CD14-positive monocyte (primary cell): ENCODE data around the gene EPHA6. TPM values are rescaled to one million over a fixed set of nuclear protein-coding genes. Genes with fewer than 3 reads are reported as not detected.

Experiments
- DNase-seq, 3 donors: peaks; one replicate each; pipeline ENCODE4 v3.0.0-alpha.2; 2011 to 2022
- H2AFZ ChIP-seq: 2 replicates; pipeline ENCODE4 v1.6.0; 2012; ENCODE audit warnings: mild to moderate bottlenecking, low read depth, low read length, inconsistent platforms; ENCODE audit not compliant: insufficient read depth, poor library complexity, severe bottlenecking
- H3K27ac ChIP-seq, 2 donors: 1 replicate in 1 of 2; 2 replicates in 1 of 2; pipeline ENCODE4 v1.5.1; 2012 to 2013; ENCODE audit warnings: low read length in 2 of 2, control low read depth in 1 of 2, inconsistent platforms in 1 of 2, low read depth in 1 of 2, mild to moderate bottlenecking in 1 of 2
- H3K27me3 ChIP-seq, 2 donors: one replicate each; pipeline versions ENCODE4 v1.6.0 to v1.6.1; 2011 to 2013; ENCODE audit warnings: low read length in 2 of 2; ENCODE audit not compliant: control insufficient read depth in 2 of 2, insufficient read depth in 2 of 2
- H3K36me3 ChIP-seq, 2 donors: replicated peaks in 1 of 2; 1 replicate in 1 of 2; 2 replicates in 1 of 2; pipeline versions ENCODE4 v1.5.1 to v1.6.1; 2012 to 2013; ENCODE audit warnings: low read length in 2 of 2, control low read depth in 1 of 2, inconsistent platforms in 1 of 2, mild to moderate bottlenecking in 1 of 2; ENCODE audit not compliant: insufficient read depth in 2 of 2, control insufficient read depth in 1 of 2
- H3K4me1 ChIP-seq, 2 donors: 1 replicate in 1 of 2; 2 replicates in 1 of 2; pipeline versions ENCODE4 v1.5.1 to v1.6.1; 2012 to 2013; ENCODE audit warnings: low read length in 2 of 2, control low read depth in 1 of 2, inconsistent platforms in 1 of 2, mild to moderate bottlenecking in 1 of 2, moderate library complexity in 1 of 2; ENCODE audit not compliant: insufficient read depth in 2 of 2, control insufficient read depth in 1 of 2
- H3K4me2 ChIP-seq: replicated peaks from 2 replicates; pipeline ENCODE3; 2012; ENCODE audit warnings: low read length, moderate library complexity, mild to moderate bottlenecking; ENCODE audit not compliant: poor library complexity, severe bottlenecking; ENCODE audit errors: extremely low read depth
- H3K4me3 ChIP-seq, 3 experiments: fragments of 200-600 bp in 1 of 3; sonication (generic) in 1 of 3; replicated peaks in 1 of 3; 1 replicate in 2 of 3; 2 replicates in 1 of 3; pipeline ENCODE4 v1.5.1; 2011 to 2013; ENCODE audit warnings: low read length in 3 of 3, mild to moderate bottlenecking in 3 of 3, control low read depth in 2 of 3, low read depth in 2 of 3, inconsistent platforms in 1 of 3, moderate library complexity in 1 of 3
- H3K79me2 ChIP-seq: 2 replicates; pipeline ENCODE4 v1.6.0; 2012; ENCODE audit warnings: mild to moderate bottlenecking, control low read depth, inconsistent platforms, low read length, moderate library complexity; ENCODE audit not compliant: insufficient read depth
- H3K9ac ChIP-seq: 2 replicates; pipeline ENCODE4 v1.6.0; 2017; ENCODE audit warnings: low read length, mild to moderate bottlenecking; ENCODE audit not compliant: insufficient read depth, poor library complexity, severe bottlenecking
- H3K9me3 ChIP-seq, 2 donors: replicated peaks in 1 of 2; 1 replicate in 1 of 2; 2 replicates in 1 of 2; pipeline versions ENCODE4 v1.5.1 to v1.6.1; 2012 to 2013; ENCODE audit warnings: low read length in 2 of 2, control low read depth in 1 of 2; ENCODE audit not compliant: control insufficient read depth in 1 of 2, insufficient read depth in 1 of 2
- H4K20me1 ChIP-seq: 2 replicates; pipeline ENCODE4 v1.6.0; 2012; ENCODE audit warnings: mild to moderate bottlenecking, low read length, control low read depth, moderate library complexity; ENCODE audit not compliant: insufficient read depth
- H3K27ac Mint-ChIP-seq, 7 donors: one replicate each; pipeline ENCODE4 v1.8.0; 2020; ENCODE audit warnings: mild to moderate bottlenecking in 7 of 7, mixed read lengths in 7 of 7, moderate library complexity in 6 of 7, inconsistent platforms in 2 of 7
- H3K27me3 Mint-ChIP-seq, 3 donors: one replicate each; pipeline ENCODE4 v1.8.0; 2021 to 2022; ENCODE audit warnings: low read depth in 3 of 3, mild to moderate bottlenecking in 3 of 3, mixed read lengths in 3 of 3, moderate library complexity in 3 of 3, inconsistent platforms in 1 of 3
- H3K36me3 Mint-ChIP-seq, 2 donors: one replicate each; pipeline ENCODE4 v1.8.0; 2020; ENCODE audit warnings: mixed read lengths in 2 of 2, inconsistent platforms in 1 of 2, mild to moderate bottlenecking in 1 of 2
- H3K4me1 Mint-ChIP-seq: one replicate; pipeline ENCODE4 v1.8.0; 2020; ENCODE audit warnings: mild to moderate bottlenecking, mixed read lengths
- H3K4me3 Mint-ChIP-seq, 2 donors: one replicate each; pipeline ENCODE4 v1.8.0; 2020; ENCODE audit warnings: mild to moderate bottlenecking in 2 of 2, mixed read lengths in 2 of 2, moderate library complexity in 1 of 2
- H3K9me3 Mint-ChIP-seq, 7 donors: one replicate each; pipeline ENCODE4 v1.8.0; 2020 to 2022; ENCODE audit warnings: mixed read lengths in 7 of 7, mild to moderate bottlenecking in 6 of 7, moderate library complexity in 6 of 7, inconsistent platforms in 2 of 7
- CTCF ChIP-seq: fragments of 200-600 bp; IDR thresholded peaks from one replicate; pipeline ENCODE4 v1.8.0; 2022; ENCODE audit warnings: antibody characterized with exemption, mild to moderate bottlenecking
- WGBS: methylation state at CpG from one replicate; pipeline ENCODE4 v1.1.5; 2013; ENCODE audit warnings: missing lambda C conversion rate; ENCODE audit not compliant: insufficient coverage; 5-methylcytosine and 5-hydroxymethylcytosine counted together
- intact Hi-C, 2 donors: fragments of 100-400 bp; cut with micrococcal nuclease; formaldehyde crosslinking; loops; one replicate each; pipeline versions ENCODE4 v1.15.0 to v1.15.1; 2023
- polyA plus RNA-seq, 3 donors: library from polyadenylated mRNA; depleted of rRNA in 1 of 3; unstranded in 2 of 3; stranded (reverse) in 1 of 3; fragments of 300-500 nt in 2 of 3; fragments of >200 nt in 1 of 3; fragmentation: Illumina TruSeq in 2 of 3; gene quantifications; 1 replicate in 2 of 3; 2 replicates in 1 of 3; pipeline ENCODE4 v1.2.3, GENCODE V29; 2012 to 2021

EPHA6 gene
- polyA plus RNA-seq, 3 donors, result not detected

DNA sequence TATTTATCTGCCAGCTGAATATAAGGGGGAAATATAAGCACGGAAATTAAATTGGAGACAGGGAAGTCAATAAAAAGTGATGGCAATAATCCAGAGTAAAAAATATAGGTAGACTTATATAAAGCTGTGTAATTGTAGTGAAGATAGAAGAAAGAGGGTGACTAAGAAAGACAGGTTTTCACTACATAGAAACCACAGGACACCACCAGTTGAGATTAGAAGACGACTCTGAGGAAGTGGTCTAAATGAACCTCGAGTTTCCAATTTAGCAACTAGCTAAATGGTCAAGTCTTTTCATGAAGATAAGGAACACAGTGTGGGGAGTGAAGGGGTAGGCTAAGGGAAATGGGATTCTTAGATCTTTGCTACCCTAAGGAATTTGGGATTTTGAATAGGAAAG, 761.3 kb downstream of the EPHA6 start:
- H3K27me3 ChIP-seq, result no peaks in the 10 kb centered on the region
- TF ChIP-seq CTCF, result no peak
- no peaks in the 10 kb centered on the region for H3K36me3 Mint-ChIP-seq
- no peak overlapping the region for H3K4me3 ChIP-seq
- no peaks in the 10 kb centered on the region for H3K36me3 ChIP-seq
- H3K9ac ChIP-seq, result no peak overlapping the region
- no peaks in the 10 kb centered on the region for H3K4me1 ChIP-seq
- no peak overlapping the region for H3K4me2 ChIP-seq
- no peaks in the 10 kb centered on the region for H3K4me1 Mint-ChIP-seq
- H3K27ac ChIP-seq, result no peak overlapping the region
- no peak overlapping the region for H3K4me3 Mint-ChIP-seq
- H3K27me3 Mint-ChIP-seq, result no peaks in the 10 kb centered on the region
- no peak for DNase-seq
- intact Hi-C loops, result no loop called here
- H2AFZ ChIP-seq, result no peak overlapping the region
- WGBS, result no CpG with 5 or more reads among the region's 3 CpGs
- H3K9me3 ChIP-seq, result no peaks in the 10 kb centered on the region
- no peaks in the 10 kb centered on the region for H4K20me1 ChIP-seq
- H3K9me3 Mint-ChIP-seq, result peaks cover 0 to 3% (median 2%) of the 10 kb centered on the region in 7 donors
- no peaks in the 10 kb centered on the region for H3K79me2 ChIP-seq
- no peak overlapping the region for H3K27ac Mint-ChIP-seq

GRCh38 chr3:97576221-97576620, 761.8 kb downstream of the EPHA6 start:
- no peak overlapping the region for H3K27ac ChIP-seq
- Mint-ChIP-seq H3K4me1 (no peaks in the 10 kb centered on the region), H3K36me3 (no peaks in the 10 kb centered on the region), H3K27me3 (no peaks in the 10 kb centered on the region), H3K27ac (no peak overlapping the region), H3K4me3 (no peak overlapping the region), H3K9me3 (peaks cover 0 to 3% (median 2%) of the 10 kb centered on the region in 7 donors)
- H2AFZ ChIP-seq, result no peak overlapping the region
- WGBS, result no CpG with 5 or more reads among the region's 2 CpGs
- H3K4me2 ChIP-seq, result no peak overlapping the region
- H3K27me3 ChIP-seq, result no peaks in the 10 kb centered on the region
- TF ChIP-seq CTCF, result no peak
- no peak overlapping the region for H3K4me3 ChIP-seq
- no peaks in the 10 kb centered on the region for H3K4me1 ChIP-seq
- H3K36me3 ChIP-seq, result no peaks in the 10 kb centered on the region
- H4K20me1 ChIP-seq, result no peaks in the 10 kb centered on the region
- DNase-seq, result no peak
- no peaks in the 10 kb centered on the region for H3K79me2 ChIP-seq
- intact Hi-C loops, result no loop called here
- H3K9me3 ChIP-seq, result no peaks in the 10 kb centered on the region
- H3K9ac ChIP-seq, result no peak overlapping the region
